DMS153 treated with DMSO at 0.1 percent for 48 hours (cell line): ENCODE data around the gene FCN3.
"Not testable (repeated sequence)": the region's sequence is repeated elsewhere in the genome, so short reads cannot be mapped to it uniquely, and the experiment has no call there.

ENCODE experiments used
- DNase-seq: peaks from one replicate; lab custom pipeline; 2025; ENCODE audit not compliant: unreplicated experiment; lab: John Stamatoyannopoulos, UW

The FCN3 gene

GRCh38 chr1:27374362-27375086 lies at the start of gene FCN3:
FCN3 (minus strand) TSS chr1:27374824; CDS start chr1:27374818, 6 bp downstream.
- no peak for DNase-seq

- DNase-seq: no peak
Observed at GRCh38 chr1:27423709-27424108, 49.1 kb upstream of the FCN3 start.

GRCh38 chr1:27418326-27419185 lies 43.9 kb upstream of the FCN3 start:
- no peak for DNase-seq

DNA sequence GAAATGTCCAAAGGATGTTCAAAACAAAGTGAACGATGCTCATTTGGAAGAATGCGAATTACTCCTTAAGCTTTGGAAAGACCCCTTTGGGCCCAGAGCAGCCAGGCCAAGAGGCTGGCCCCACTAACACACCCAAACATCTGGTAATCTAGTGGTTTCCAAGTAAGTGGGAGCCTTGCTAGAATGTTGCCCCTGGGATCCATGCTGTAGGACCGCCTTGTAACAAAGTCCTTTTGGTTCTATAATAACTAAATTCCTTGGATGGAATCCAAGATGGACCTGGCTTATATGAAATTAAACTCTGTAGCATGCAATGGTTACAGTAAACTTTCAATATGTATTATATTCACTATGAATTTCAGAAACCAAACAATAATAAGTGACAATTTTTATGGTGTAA lies 43.1 kb upstream of the FCN3 start:
- no peak for DNase-seq

GRCh38 chr1:27416387-27417111 lies 41.9 kb upstream of the FCN3 start:
- DNase-seq: peak; percentile 62

DNA sequence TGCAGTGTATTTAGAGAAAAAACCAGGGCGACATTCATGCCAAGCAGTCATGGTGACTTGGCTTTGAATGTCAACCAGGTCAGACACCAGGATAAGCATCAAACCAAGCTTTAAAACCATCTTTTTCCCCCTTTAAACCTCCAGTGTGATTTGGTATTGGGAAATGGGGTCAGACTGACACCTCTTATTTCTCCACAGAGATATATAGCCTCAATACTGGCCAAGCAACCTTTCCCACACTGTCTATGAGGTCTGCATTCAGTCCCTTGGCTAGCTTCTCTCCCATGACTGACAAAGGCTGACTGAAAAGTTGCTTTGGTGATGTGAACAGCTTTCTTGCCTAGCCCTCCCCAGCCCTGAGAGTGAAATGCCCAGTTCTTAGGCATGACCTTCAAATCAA lies 39.5 kb upstream of the FCN3 start:
- DNase-seq: no peak

- no peak for DNase-seq
Observed at GRCh38 chr1:27413004-27413403, 38.4 kb upstream of the FCN3 start.

DNA sequence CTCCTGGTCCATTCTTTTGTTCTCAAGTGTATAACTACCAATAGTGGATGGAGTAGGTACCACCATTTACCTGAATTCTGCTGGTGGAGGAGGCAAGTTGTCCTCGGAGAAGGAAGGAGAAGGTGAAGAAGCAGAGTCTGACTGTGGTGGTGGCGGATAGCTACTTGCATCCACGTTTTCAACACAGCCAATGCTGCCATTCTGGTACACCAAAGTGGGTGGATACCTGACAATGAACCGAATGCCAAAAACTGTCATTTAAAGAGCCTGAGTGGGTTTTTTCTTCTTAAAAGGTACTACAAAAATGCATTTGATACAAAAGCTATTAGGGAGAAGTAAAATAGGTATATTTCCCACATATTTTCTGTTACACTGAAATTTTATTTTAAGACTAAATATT lies 37.9 kb upstream of the FCN3 start:
- DNase-seq: no peak

GRCh38 chr1:27410709-27411108 lies 36.1 kb upstream of the FCN3 start:
- no peak for DNase-seq

GRCh38 chr1:27409669-27410068 lies 35.0 kb upstream of the FCN3 start:
- no peak for DNase-seq

GRCh38 chr1:27408151-27408550 lies 33.5 kb upstream of the FCN3 start:
- DNase-seq: no peak

GRCh38 chr1:27406791-27407190 lies 32.2 kb upstream of the FCN3 start:
- not testable (repeated sequence) for DNase-seq

GRCh38 chr1:27406362-27406680 lies 31.7 kb upstream of the FCN3 start:
- DNase-seq: no peak

DNA sequence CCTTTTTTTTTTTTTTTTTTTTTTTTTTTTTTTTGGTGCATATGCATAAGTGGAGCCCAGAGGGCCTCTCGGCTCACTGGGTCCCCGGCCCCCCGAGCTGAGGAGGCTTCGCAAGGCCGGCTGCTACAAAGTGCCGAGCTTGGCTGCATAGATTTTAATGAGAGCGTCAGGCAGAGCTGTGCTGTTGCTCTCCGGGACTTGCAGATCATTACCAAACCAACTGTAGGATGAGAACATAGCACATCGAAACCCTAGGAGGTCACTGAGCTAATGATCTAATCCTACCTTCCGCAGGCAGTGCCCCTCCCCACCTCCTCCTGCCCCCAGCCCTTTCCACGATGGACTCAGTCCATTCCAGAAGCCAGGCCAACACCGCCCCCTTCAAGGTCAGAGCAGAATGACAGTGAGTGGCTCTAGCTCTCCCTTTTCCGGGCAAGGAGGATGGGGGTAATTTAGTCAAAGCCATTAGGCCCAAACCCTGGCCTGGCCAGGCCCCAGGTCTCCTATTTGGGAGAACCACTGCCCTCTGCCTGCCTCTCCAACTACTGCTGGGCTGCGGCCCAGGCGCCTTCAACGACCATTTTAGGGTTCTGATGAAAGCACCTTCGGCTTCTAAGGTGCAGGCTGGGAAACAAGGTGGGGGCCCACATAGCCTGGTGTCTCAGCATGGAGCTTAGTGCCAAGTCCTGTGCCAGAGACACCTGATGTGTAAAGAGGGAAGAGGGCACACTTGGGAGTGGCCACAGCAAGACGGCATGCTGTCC lies 31.2 kb upstream of the FCN3 start:
- DNase-seq: not testable (repeated sequence)

DNA sequence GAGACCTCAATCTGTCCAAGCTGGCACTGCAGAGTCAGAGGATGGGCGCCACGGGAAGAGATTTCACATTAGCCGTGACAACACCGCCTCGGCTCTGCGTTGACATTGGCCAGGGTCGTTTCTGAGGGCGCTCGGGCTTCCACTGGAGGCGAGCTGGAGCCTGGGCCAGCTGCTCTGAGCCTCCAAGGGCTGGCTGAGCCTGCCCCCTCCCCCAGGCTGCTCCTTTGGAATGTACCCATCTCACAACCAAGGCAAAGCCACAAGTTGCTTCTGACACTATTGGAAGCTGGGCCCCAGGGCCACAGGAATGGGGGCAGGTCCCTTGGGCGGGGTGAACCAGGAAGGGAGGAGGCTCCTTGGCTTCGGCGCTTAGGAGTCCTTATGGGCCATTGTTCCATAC lies 30.4 kb upstream of the FCN3 start:
- DNase-seq: no peak

- DNase-seq: no peak
Observed at GRCh38 chr1:27403931-27404330, 29.3 kb upstream of the FCN3 start.

DNA sequence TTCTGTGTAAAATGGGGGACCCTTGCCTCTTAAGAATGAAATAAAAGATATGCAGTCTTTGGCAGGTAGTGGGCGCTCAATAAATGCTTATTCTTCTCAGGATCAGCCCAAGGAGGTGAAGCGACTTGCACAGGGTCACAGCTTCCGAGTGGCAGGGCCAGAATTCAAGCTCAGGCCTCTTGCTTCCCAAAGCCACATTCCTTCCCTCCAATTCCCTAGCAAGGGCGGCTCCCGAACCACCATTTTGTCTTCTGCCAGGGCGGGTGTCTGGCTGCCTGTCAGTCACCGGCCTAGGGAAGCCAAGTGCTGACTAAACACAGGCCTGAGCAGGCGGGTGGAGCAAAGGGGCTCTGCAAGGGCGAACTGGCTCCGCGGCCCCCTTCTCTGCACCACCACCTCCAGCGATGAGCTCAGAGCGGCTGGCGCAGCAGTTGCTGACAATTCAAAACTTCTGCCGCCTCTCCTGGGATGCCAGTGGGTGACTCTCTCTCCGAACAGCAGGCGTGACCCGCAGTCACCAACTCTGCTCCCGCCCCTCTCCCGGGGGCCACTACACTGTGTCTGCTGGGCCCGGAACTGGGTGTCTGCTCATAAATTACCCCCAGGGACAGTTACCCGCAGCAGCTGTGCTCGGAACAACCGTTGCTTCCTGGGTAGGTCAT lies 28.6 kb upstream of the FCN3 start:
- DNase-seq: no peak

- peak; percentile 18 for DNase-seq
Observed at GRCh38 chr1:27402349-27402754, 27.7 kb upstream of the FCN3 start.

DNA sequence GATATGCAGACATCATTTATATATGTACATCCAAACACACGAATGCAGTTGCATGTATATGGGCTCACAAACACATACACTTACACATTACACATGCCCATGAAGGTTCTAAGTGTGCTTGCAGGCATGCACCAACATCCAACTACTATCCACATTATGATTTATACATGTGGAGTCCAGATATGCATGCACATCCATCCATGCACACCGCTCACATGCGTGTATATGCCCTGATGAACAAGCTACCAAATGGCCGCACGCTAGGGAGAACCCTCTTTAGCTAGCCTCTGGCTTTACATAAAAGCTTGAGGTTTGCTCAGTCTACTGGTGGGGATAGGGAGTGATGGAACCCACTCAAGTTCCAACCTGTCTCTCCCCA lies 26.3 kb upstream of the FCN3 start:
- DNase-seq: no peak

DNA sequence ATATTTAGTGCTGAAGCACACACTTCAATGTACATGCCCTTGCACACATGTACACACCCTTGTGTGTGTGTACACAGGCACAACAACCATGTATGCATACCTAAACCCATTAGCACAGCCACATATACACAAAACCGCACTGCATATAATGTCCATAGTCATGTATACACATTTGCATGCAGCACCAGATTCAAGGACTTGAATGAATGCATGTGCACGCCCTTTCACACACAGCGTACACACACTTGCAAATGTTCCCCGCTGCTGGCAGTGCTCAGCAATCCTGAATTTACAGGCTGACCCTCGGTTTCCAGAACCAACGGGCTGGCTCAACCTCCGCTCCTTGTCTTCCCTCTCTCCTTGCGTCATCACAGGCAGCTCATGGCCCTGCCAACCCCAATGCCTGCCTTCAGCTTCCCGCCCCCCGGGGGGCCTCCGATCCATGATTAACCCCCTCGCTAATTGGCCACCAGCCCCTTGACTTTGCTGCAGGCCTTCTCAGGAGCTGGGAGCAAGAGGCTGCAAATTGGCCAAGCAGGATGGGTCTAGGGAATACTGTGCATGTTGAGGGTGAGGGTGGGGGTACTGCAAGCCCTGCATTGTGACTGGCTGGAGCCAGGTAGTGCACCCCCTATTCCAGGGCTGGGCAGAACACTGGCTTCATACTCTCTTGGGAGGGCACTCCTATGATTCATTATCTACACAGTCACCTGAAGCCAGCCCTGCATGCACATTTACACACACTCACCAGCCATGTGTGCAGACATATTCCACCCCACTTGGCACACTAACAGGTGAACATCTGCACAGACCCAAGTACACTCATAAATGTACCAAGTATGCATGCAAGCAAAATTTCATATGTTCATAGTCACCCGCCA lies 25.7 kb upstream of the FCN3 start:
- no peak for DNase-seq
